ENCODE results near the gene TCAIM. TPM values are rescaled to one million over a fixed set of nuclear protein-coding genes. Genes with fewer than 3 reads are reported as not detected.
"Not testable (repeated sequence)": the region's sequence is repeated elsewhere in the genome, so short reads cannot be mapped to it uniquely, and the experiment has no call there.

TCAIM gene
- polyA plus RNA-seq, 3 donors from 2014 or later = 9.9 to 18.1 (median 16.3) TPM

- H3K4me1 Mint-ChIP-seq = peaks cover 0 to 6% of the 10 kb centered on the region in 2 donors
- H3K27ac Mint-ChIP-seq = no peak overlapping the region
- no peak for DNase-seq
- H3K36me3 Mint-ChIP-seq = peaks cover 11 to 26% (median 17%) of the 10 kb centered on the region in 3 donors
- no peaks in the 10 kb centered on the region for H3K27me3 Mint-ChIP-seq (ENCODE audit: low read depth in 3 of 3)
- H3K9me3 Mint-ChIP-seq = no peaks in the 10 kb centered on the region
- no peak overlapping the region for H3K4me3 Mint-ChIP-seq
Observed at GRCh38 chr3:44359146-44359751, 20.7 kb downstream of the TCAIM start.

DNA sequence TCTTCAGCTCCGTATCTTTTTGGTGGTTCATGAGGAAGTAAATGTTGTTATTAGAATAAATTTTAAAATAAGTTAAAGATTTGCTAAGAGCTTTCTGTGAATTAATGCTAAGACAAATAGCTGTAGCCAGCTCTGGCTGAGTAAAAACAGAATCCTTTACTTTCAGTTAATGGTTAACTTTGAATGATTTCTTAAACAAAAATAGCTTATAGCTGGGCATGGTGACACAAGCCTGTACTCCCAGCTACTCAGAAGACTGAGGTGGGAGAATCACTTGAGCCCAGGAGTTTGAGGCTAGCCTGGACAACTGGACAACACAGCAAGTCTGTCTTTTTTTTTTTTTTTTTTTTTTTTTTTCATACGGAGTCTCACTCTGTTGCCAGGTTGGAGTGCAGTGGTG is 25.0 kb downstream of the TCAIM start:
- H3K4me3 Mint-ChIP-seq = no peak overlapping the region
- H3K27me3 Mint-ChIP-seq (ENCODE audit: low read depth in 3 of 3) = no peaks in the 10 kb centered on the region
- no peak overlapping the region for H3K27ac Mint-ChIP-seq
- no peak for DNase-seq
- H3K9me3 Mint-ChIP-seq = no peaks in the 10 kb centered on the region
- H3K36me3 Mint-ChIP-seq = peaks cover 0 to 22% (median 11%) of the 10 kb centered on the region in 3 donors
- H3K4me1 Mint-ChIP-seq = no peaks in the 10 kb centered on the region

- no peak overlapping the region for H3K4me3 Mint-ChIP-seq
Observed at GRCh38 chr3:44365952-44366351, 27.4 kb downstream of the TCAIM start.

GRCh38 chr3:44375450-44375849 is 36.9 kb downstream of the TCAIM start:
- Mint-ChIP-seq H3K36me3 (peaks cover 16 to 23% (median 23%) of the 10 kb centered on the region in 3 donors), H3K27me3 (ENCODE audit: low read depth in 3 of 3) (peaks cover 1 to 2% (median 2%) of the 10 kb centered on the region in 3 donors), H3K27ac (no peak overlapping the region), H3K4me1 (no peaks in the 10 kb centered on the region), H3K4me3 (no peak overlapping the region), H3K9me3 (peaks cover 0 to 5% (median 0%) of the 10 kb centered on the region in 6 donors)
- DNase-seq = no peak

More at GRCh38 chr3:44365952-44366351, 27.4 kb downstream of the TCAIM start:
- Mint-ChIP-seq H3K9me3 (no peaks in the 10 kb centered on the region), H3K27ac (no peak overlapping the region), H3K36me3 (peaks cover 3 to 22% (median 7%) of the 10 kb centered on the region in 3 donors), H3K27me3 (ENCODE audit: low read depth in 3 of 3) (peaks cover 0 to 1% (median 0%) of the 10 kb centered on the region in 3 donors), H3K4me1 (no peaks in the 10 kb centered on the region)
- DNase-seq = no peak

DNA sequence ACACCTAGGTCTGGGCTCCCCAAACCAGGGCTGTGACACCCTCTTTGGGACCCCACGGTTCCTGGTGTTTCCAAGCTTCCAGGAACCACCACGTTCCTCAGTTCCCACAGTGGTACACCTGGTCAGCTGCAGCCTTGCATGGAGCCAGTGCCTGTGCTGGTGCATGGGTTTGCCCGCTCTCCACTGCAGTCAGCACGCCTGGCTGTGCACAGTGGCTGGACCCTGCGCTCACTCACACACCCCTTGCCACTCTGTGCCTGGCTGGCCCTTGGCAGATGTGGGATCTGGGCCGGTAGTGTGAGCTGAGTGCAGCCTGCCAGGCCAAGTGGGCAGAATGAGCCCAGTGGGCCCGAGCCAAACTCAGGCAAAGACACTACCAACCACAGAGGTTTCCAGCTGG is 48.8 kb downstream of the TCAIM start:
- DNase-seq = no peak
- Mint-ChIP-seq H3K4me1 (no peaks in the 10 kb centered on the region), H3K36me3 (peaks cover 0 to 10% (median 6%) of the 10 kb centered on the region in 3 donors), H3K4me3 (no peak overlapping the region), H3K9me3 (no peaks in the 10 kb centered on the region), H3K27ac (no peak overlapping the region), H3K27me3 (ENCODE audit: low read depth in 3 of 3) (no peaks in the 10 kb centered on the region)

DNA sequence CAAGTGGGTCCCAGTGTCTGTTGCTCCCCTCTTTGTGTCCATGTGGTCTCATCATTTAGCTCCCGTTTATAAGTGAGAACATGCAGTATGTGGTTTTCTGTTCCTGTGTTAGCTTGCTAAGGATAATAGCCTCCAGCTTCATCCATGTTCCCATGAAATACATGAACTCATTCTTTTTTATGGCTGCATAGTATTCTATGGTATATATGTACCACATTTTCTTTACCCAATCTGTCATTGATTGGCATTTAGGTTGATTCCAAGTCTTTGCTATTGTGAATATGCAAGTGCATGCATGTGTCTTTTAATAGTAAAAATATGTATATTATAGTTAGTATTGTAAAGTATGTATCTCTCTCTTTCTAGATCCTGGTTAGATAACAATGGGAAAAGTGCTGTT is 53.9 kb downstream of the TCAIM start:
- no peak overlapping the region for H3K4me3 Mint-ChIP-seq
- no peak for DNase-seq
- no peaks in the 10 kb centered on the region for H3K27me3 Mint-ChIP-seq (ENCODE audit: low read depth in 3 of 3)
- H3K9me3 Mint-ChIP-seq = no peaks in the 10 kb centered on the region
- H3K36me3 Mint-ChIP-seq = peaks cover 6 to 15% (median 11%) of the 10 kb centered on the region in 3 donors
- H3K4me1 Mint-ChIP-seq = no peaks in the 10 kb centered on the region
- no peak overlapping the region for H3K27ac Mint-ChIP-seq

- no peaks in the 10 kb centered on the region for H3K9me3 Mint-ChIP-seq
- no peaks in the 10 kb centered on the region for H3K4me1 Mint-ChIP-seq
- H3K27ac Mint-ChIP-seq = no peak overlapping the region
- H3K27me3 Mint-ChIP-seq (ENCODE audit: low read depth in 3 of 3) = no peaks in the 10 kb centered on the region
- H3K4me3 Mint-ChIP-seq = no peak overlapping the region
- H3K36me3 Mint-ChIP-seq = peaks cover 11 to 20% (median 12%) of the 10 kb centered on the region in 3 donors
- DNase-seq = no peak
Observed at GRCh38 chr3:44395714-44396113, 57.1 kb downstream of the TCAIM start.

GRCh38 chr3:44396200-44397171 is 57.9 kb downstream of the TCAIM start:
- Mint-ChIP-seq H3K4me1 (no peaks in the 10 kb centered on the region), H3K36me3 (peaks cover 14 to 25% (median 19%) of the 10 kb centered on the region in 3 donors), H3K27ac (no peak overlapping the region), H3K4me3 (no peak overlapping the region), H3K9me3 (no peaks in the 10 kb centered on the region), H3K27me3 (ENCODE audit: low read depth in 3 of 3) (no peaks in the 10 kb centered on the region)
- DNase-seq = no peak

DNA sequence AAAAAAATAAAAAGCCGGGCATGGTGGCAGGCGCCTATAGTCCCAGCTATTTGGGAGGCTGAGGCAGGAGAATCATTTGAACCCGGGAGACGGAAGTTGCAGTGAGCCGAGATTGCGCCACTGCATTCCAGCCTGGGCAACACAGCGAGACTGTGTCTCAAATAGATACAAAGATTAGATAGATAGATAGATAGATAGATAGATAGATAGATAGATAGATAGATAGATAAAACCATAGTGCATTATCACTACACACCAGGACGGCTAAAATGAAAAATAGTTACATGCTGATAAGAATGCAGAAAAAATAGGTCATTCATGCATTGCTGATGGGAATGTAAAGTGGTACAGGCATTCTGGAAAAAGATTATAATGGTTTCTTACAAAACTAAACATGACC is 59.7 kb downstream of the TCAIM start:
- H3K27me3 Mint-ChIP-seq (ENCODE audit: low read depth in 3 of 3); H3K4me3 Mint-ChIP-seq; DNase-seq; H3K27ac Mint-ChIP-seq; H3K9me3 Mint-ChIP-seq; H3K4me1 Mint-ChIP-seq: not testable (repeated sequence)
- peaks cover 13 to 25% (median 23%) of the 10 kb centered on the region in 3 donors for H3K36me3 Mint-ChIP-seq

DNA sequence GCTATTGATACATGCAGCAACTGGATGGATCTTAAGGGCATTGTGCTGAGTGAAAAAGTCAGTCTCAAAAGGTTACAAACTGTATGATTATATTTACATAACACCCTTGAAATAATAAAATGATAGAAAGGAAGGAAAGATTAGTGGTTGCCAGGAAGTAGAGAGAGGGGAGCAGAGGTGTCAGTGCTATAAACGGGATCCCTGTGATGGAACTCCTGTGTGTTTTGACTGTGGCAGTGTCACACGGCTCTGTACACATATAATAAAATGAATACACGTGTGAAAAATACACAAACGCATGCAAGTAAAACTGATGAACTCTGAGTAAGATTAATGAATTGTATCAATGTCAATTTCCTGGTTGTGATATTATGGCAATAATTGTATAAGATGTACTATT is 60.3 kb downstream of the TCAIM start:
- no peaks in the 10 kb centered on the region for H3K27me3 Mint-ChIP-seq (ENCODE audit: low read depth in 3 of 3)
- H3K36me3 Mint-ChIP-seq = peaks cover 13 to 30% (median 28%) of the 10 kb centered on the region in 3 donors
- H3K4me1 Mint-ChIP-seq = no peaks in the 10 kb centered on the region
- no peak overlapping the region for H3K27ac Mint-ChIP-seq
- no peaks in the 10 kb centered on the region for H3K9me3 Mint-ChIP-seq
- no peak for DNase-seq
- H3K4me3 Mint-ChIP-seq = no peak overlapping the region

GRCh38 chr3:44400771-44401170 is 62.2 kb downstream of the TCAIM start:
- Mint-ChIP-seq H3K4me1 (no peaks in the 10 kb centered on the region), H3K9me3 (no peaks in the 10 kb centered on the region), H3K4me3 (no peak overlapping the region), H3K36me3 (peaks cover 20 to 34% (median 31%) of the 10 kb centered on the region in 3 donors), H3K27ac (no peak overlapping the region), H3K27me3 (ENCODE audit: low read depth in 3 of 3) (no peaks in the 10 kb centered on the region)
- no peak for DNase-seq

DNA sequence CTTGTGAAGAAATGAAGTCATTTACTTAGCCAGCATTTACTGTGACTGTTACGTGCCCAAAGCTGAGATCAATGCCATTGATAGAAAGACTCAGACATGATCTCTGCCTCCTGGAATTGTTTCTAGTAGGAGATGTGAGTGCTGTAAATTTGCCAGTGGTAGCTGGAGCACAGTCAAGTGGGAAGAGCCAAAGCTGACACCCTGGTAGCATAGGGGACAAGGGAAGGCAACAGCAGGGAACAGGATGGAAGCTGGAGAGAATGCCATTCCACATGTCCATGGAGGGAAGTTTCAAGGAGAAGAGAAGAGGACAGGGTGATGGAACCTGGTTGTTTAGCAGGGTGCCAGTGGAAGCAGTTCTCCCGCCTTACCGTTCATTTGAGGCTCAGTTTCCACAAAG is 64.0 kb downstream of the TCAIM start:
- H3K36me3 Mint-ChIP-seq = peaks cover 16 to 29% (median 24%) of the 10 kb centered on the region in 3 donors
- no peaks in the 10 kb centered on the region for H3K4me1 Mint-ChIP-seq
- H3K27me3 Mint-ChIP-seq (ENCODE audit: low read depth in 3 of 3) = no peaks in the 10 kb centered on the region
- H3K4me3 Mint-ChIP-seq = no peak overlapping the region
- DNase-seq = no peak
- H3K27ac Mint-ChIP-seq = peak overlapping the region in 2 of 6 donors; percentile 9 to 51
- no peaks in the 10 kb centered on the region for H3K9me3 Mint-ChIP-seq

- H3K27ac Mint-ChIP-seq = peak overlapping the region in 1 of 6 donors; percentile 55
- H3K4me3 Mint-ChIP-seq = no peak overlapping the region
- DNase-seq = no peak
- H3K9me3 Mint-ChIP-seq = no peaks in the 10 kb centered on the region
- peaks cover 8 to 15% of the 10 kb centered on the region in 2 donors for H3K4me1 Mint-ChIP-seq
- H3K27me3 Mint-ChIP-seq (ENCODE audit: low read depth in 3 of 3) = peaks cover 0 to 2% (median 0%) of the 10 kb centered on the region in 3 donors
- peaks cover 0 to 3% (median 0%) of the 10 kb centered on the region in 3 donors for H3K36me3 Mint-ChIP-seq
Observed at GRCh38 chr3:44409640-44410410, 71.3 kb downstream of the TCAIM start.
